SU-DHL-6 (cell line): ENCODE results near the gene TLR10.

Experiments used
- H2AFZ ChIP-seq: fragments of 200-600 bp; sonication (generic); 2 replicates; pipeline ENCODE4 v1.6.1; 2014; ENCODE audit warnings: low read depth, mild to moderate bottlenecking, moderate library complexity, mixed read lengths, antibody characterized with exemption, low read length; ENCODE audit not compliant: severe bottlenecking
- H3F3A ChIP-seq: fragments of 200-600 bp; shearing (Covaris generic); 2 replicates; pipeline ENCODE4 v1.6.0; 2016; ENCODE audit warnings: antibody characterized with exemption, mild to moderate bottlenecking; ENCODE audit not compliant: insufficient read depth
- H3K27ac ChIP-seq: fragments of 200-600 bp; sonication (generic); 2 replicates; pipeline ENCODE4 v1.5.1; 2016; ENCODE audit warnings: low read depth, mild to moderate bottlenecking, low read length, moderate library complexity, mixed read lengths
- H3K27me3 ChIP-seq: fragments of 200-600 bp; sonication (generic), shearing (Covaris generic); 2 replicates; pipeline ENCODE4 v1.6.0; 2014; ENCODE audit warnings: mild to moderate bottlenecking, low read length
- H3K36me3 ChIP-seq: fragments of 200-600 bp; sonication (generic); 2 replicates; pipeline ENCODE4 v1.6.1; 2014; ENCODE audit warnings: mild to moderate bottlenecking, low read length, mixed read lengths
- H3K4me2 ChIP-seq: fragments of 300-600, 200-600 bp; shearing (Covaris generic), sonication (generic); 2 replicates; pipeline ENCODE4 v1.6.0; 2014; ENCODE audit warnings: low read length, low read depth, mild to moderate bottlenecking; ENCODE audit not compliant: poor library complexity, severe bottlenecking
- H3K4me3 ChIP-seq: fragments of 200-600 bp; sonication (generic); 2 replicates; pipeline ENCODE4 v1.5.1; 2014; ENCODE audit warnings: antibody characterized with exemption, low read length, mild to moderate bottlenecking, mixed read lengths; ENCODE audit not compliant: insufficient read depth, poor library complexity, severe bottlenecking
- H3K79me2 ChIP-seq: fragments of 200-600 bp; sonication (generic); 2 replicates; pipeline ENCODE4 v1.6.1; 2014; ENCODE audit warnings: mild to moderate bottlenecking, low read length, moderate library complexity; ENCODE audit not compliant: insufficient read depth
- H3K9ac ChIP-seq: fragments of 200-600 bp; sonication (generic); 2 replicates; pipeline ENCODE4 v1.7.0; 2014; ENCODE audit warnings: mild to moderate bottlenecking, low read length
- H3K9me2 ChIP-seq: fragments of 200-600 bp; sonication (generic); replicated peaks from 2 replicates; pipeline ENCODE4 v1.6.1; 2014; ENCODE audit warnings: low read length; ENCODE audit not compliant: insufficient read depth
- H3K9me3 ChIP-seq: fragments of 200-600 bp; sonication (generic); 2 replicates; pipeline ENCODE4 v1.6.1; 2014; ENCODE audit warnings: low read length, mixed read lengths; ENCODE audit not compliant: insufficient read depth
- H4K20me1 ChIP-seq: fragments of 200-600 bp; sonication (generic); 2 replicates; pipeline ENCODE4 v1.6.1; 2014; ENCODE audit warnings: low read depth, mild to moderate bottlenecking, antibody characterized with exemption, low read length, moderate library complexity, mixed read lengths
- EZH2phosphoT487 ChIP-seq: fragments of 200-600 bp; sonication (generic), shearing (Covaris generic); conservative IDR thresholded peaks from 2 replicates; pipeline ENCODE4 v1.6.1; 2018; ENCODE audit warnings: mild to moderate bottlenecking, antibody characterized with exemption, low read length, moderate library complexity, mixed read lengths
- TF ChIP-seq, protein P1 (sequence below): fragments of 200-600 bp; sonication (generic); IDR thresholded peaks from one replicate; pipeline ENCODE4 v1.5.1; 2017; ENCODE audit warnings: antibody characterized with exemption, mild to moderate bottlenecking, low read length, moderate library complexity; ENCODE audit not compliant: insufficient read depth, poor library complexity, severe bottlenecking

Gene TLR10

DNA sequence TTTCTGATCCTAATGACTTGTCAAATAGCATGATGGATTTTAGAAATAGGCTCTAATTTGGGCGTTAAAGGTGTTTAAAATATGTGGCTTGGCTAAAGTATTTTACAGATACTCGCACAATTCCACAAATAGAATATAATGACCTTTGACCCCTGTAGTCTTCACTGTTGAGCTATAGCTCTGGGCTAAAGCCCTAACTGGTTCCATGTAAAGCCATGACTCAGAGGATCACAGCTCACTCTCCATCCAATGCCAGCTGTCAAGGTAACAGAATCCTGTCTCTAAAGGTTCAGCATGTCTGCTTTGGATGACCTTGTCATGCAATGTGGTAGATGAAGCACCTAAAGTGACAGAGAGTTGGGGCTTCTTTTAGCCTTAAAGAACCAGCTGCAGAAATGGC is 42.5 kb downstream of the TLR10 start:
- Histone ChIP-seq H3F3A (no peaks in the 10 kb centered on the region), H3K9ac (no peak overlapping the region), H2AFZ (no peak overlapping the region), H3K79me2 (no peaks in the 10 kb centered on the region), H3K9me2 (no peaks in the 10 kb centered on the region), H3K27ac (no peak overlapping the region), H3K36me3 (no peaks in the 10 kb centered on the region), H3K27me3 (no peaks in the 10 kb centered on the region), H4K20me1 (no peaks in the 10 kb centered on the region), H3K9me3 (no peaks in the 10 kb centered on the region), H3K4me3 (no peak overlapping the region), H3K4me2 (no peak overlapping the region)
- TF ChIP-seq EZH2phosphoT487, result no peak
- TF ChIP-seq, protein P1, sequence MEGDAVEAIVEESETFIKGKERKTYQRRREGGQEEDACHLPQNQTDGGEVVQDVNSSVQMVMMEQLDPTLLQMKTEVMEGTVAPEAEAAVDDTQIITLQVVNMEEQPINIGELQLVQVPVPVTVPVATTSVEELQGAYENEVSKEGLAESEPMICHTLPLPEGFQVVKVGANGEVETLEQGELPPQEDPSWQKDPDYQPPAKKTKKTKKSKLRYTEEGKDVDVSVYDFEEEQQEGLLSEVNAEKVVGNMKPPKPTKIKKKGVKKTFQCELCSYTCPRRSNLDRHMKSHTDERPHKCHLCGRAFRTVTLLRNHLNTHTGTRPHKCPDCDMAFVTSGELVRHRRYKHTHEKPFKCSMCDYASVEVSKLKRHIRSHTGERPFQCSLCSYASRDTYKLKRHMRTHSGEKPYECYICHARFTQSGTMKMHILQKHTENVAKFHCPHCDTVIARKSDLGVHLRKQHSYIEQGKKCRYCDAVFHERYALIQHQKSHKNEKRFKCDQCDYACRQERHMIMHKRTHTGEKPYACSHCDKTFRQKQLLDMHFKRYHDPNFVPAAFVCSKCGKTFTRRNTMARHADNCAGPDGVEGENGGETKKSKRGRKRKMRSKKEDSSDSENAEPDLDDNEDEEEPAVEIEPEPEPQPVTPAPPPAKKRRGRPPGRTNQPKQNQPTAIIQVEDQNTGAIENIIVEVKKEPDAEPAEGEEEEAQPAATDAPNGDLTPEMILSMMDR, result no peak

DNA sequence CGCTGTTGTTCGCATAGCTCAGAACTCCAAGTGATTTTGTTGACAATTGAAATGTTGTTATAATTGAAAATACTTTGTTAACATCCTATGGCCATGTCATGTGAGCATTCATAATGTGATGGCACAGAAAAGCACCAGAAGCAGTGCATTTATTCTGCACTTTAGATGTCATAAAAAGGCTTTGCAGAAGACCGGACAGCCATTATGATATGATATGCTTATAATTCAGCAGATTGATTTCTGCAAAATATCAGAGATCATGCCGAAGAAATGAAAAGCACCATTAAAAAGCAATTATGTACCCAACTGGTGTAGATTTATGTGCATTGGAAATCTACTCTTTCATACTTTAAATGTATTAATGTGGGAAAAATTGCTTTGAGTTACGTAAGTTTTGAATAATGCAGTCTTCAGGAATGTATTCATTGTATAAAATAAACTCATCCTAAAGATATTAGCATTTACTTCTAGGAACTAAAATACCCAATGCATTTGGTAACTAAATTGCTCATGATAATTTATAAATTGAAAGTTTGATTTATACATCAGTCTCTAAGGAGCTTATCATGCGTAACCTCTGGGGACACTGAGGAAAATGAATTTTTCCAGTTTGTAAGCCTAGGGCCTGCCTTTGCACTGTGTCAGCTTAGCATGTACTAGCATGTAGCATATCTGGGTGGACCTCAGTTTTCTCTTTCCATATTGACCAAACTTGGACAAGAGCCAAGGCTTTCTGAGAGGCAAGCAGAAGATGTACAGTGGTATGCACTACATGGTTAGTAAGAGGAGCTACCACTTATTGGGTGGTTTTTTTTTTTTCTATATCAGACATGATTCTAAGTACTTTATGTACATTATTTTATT is 43.6 kb downstream of the TLR10 start:
- H3K79me2 ChIP-seq, result no peaks in the 10 kb centered on the region
- H3K27ac ChIP-seq, result no peak overlapping the region
- H3K9me3 ChIP-seq, result no peaks in the 10 kb centered on the region
- no peaks in the 10 kb centered on the region for H3K27me3 ChIP-seq
- no peak overlapping the region for H2AFZ ChIP-seq
- TF ChIP-seq, protein P1, result no peak
- no peak for TF ChIP-seq EZH2phosphoT487
- no peak overlapping the region for H3K9ac ChIP-seq
- no peaks in the 10 kb centered on the region for H3F3A ChIP-seq
- no peaks in the 10 kb centered on the region for H3K9me2 ChIP-seq
- no peak overlapping the region for H3K4me2 ChIP-seq
- no peaks in the 10 kb centered on the region for H3K36me3 ChIP-seq
- no peaks in the 10 kb centered on the region for H4K20me1 ChIP-seq
- no peak overlapping the region for H3K4me3 ChIP-seq

DNA sequence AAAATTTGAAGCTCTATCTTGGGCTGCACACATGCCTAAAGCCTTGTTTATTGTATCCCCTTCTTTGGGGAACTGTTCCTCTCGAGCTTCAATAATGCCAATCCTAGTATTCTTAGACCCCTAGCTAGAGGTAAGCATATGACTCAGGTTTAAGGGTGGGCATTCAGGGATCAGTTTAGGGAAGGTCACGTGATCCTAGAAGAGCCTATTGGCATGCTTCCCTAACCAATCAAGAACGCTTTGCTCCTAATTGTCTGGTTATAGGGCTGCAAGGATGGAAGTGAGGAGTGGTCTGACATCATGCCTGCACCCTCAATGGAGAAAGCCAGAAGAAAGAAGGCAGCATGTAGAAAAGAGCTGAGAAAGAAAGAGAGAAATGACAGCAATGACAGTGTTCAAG is 46.9 kb downstream of the TLR10 start:
- Histone ChIP-seq H3F3A (no peaks in the 10 kb centered on the region), H3K36me3 (no peaks in the 10 kb centered on the region), H3K79me2 (no peaks in the 10 kb centered on the region), H4K20me1 (no peaks in the 10 kb centered on the region), H2AFZ (no peak overlapping the region), H3K27ac (no peak overlapping the region), H3K9ac (no peak overlapping the region), H3K27me3 (no peaks in the 10 kb centered on the region), H3K9me2 (no peaks in the 10 kb centered on the region), H3K4me3 (no peak overlapping the region), H3K9me3 (peaks cover 8% of the 10 kb centered on the region; the same call in 1 of the 2 replicates), H3K4me2 (no peak overlapping the region)
- no peak for TF ChIP-seq EZH2phosphoT487
- TF ChIP-seq, protein P1, result no peak
